ENCODE data around the gene KRTAP20-2. TPM values are rescaled to one million over a fixed set of nuclear protein-coding genes. Genes with fewer than 3 reads are reported as not detected.

KRTAP20-2 gene
- total and polyA plus RNA-seq, 9 donors, result not detected

DNA sequence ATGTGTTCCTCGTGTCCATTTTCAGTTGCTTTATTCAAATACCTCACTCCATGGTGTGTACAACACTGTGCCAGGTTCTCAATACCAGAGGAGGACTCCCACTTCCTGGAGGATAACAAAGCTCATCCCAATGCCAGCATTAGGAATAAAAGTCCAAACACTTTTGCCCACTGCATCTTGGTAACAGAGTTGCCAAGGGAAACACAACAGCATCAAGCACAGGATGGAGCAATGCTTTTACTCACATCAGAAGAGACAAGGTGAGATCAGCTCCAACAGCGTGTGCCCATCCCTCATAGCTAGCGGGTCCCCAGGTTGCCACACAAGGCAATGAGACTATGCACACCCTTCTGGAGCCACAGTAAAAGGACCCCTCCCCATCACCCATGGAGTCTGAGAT is 11.6 kb upstream of the KRTAP20-2 start:
- DNase-seq, result no peak
- Histone ChIP-seq H3K27me3 (no peaks in the 10 kb centered on the region), H3K9me3 (no peaks in the 10 kb centered on the region), H3K36me3 (no peaks in the 10 kb centered on the region), H3K4me3 (no peak overlapping the region), H3K4me1 (ENCODE audit: insufficient read depth) (no peaks in the 10 kb centered on the region), H3K27ac (no peak overlapping the region)
- intact Hi-C loops (cut with DNase I), result no loop called here
- TF ChIP-seq, protein P1, sequence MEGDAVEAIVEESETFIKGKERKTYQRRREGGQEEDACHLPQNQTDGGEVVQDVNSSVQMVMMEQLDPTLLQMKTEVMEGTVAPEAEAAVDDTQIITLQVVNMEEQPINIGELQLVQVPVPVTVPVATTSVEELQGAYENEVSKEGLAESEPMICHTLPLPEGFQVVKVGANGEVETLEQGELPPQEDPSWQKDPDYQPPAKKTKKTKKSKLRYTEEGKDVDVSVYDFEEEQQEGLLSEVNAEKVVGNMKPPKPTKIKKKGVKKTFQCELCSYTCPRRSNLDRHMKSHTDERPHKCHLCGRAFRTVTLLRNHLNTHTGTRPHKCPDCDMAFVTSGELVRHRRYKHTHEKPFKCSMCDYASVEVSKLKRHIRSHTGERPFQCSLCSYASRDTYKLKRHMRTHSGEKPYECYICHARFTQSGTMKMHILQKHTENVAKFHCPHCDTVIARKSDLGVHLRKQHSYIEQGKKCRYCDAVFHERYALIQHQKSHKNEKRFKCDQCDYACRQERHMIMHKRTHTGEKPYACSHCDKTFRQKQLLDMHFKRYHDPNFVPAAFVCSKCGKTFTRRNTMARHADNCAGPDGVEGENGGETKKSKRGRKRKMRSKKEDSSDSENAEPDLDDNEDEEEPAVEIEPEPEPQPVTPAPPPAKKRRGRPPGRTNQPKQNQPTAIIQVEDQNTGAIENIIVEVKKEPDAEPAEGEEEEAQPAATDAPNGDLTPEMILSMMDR (IDR thresholded peaks at IDR 0.05), result no peak
- TF ChIP-seq EP300 (IDR thresholded peaks at IDR 0.05) (no peak), POLR2A (IDR thresholded peaks at IDR 0.05) (no peak)
- 84 to 93% (median 91%) methylated on average over 3 of the region's 3 CpGs for WGBS, 3 donors

DNA sequence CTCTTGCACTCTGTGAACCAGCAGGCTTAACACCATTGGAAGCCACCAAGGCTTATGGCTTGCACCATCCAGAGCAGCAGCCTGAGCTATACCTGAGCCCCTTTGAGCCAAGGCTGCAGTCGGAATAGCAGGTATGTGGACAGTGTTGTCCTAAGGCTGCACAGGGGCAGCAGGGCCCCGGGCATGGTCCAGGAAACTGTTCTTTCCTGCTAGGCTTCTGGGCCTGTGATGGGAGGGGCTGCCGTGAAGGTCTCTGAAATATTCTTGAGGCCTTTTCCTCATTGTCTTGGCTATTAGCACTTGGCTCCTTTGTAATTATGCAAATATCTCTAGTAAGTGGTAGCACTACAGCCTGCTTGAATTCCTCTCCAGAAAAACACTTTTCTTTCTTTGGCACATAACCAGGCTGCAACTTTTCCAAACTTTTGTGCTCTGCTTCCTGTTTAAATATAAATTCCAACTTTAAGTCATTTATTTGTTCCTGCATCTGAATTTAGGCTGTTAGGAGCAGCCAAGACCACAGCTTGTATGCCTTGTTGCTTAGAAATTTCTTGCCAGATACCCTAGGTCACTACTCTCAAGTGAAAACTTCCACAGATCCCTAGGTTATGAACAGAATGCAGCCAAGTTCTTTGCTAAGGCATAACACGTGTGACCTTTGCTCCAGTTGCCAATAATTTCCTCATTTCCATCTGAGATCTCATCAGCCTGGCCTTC is 9.4 kb upstream of the KRTAP20-2 start:
- 74 to 80% (median 75%) methylated on average over 4 of the region's 4 CpGs for WGBS, 3 donors
- TF ChIP-seq, protein P1 (IDR thresholded peaks at IDR 0.05), result no peak
- TF ChIP-seq EP300 (IDR thresholded peaks at IDR 0.05), result no peak
- no peak for TF ChIP-seq POLR2A (IDR thresholded peaks at IDR 0.05)
- Histone ChIP-seq H3K9me3 (no peaks in the 10 kb centered on the region), H3K27me3 (no peaks in the 10 kb centered on the region), H3K36me3 (no peaks in the 10 kb centered on the region), H3K4me1 (ENCODE audit: insufficient read depth) (no peaks in the 10 kb centered on the region), H3K4me3 (no peak overlapping the region), H3K27ac (no peak overlapping the region)
- DNase-seq, result no peak
- intact Hi-C loops (cut with DNase I), result no loop called here

DNA sequence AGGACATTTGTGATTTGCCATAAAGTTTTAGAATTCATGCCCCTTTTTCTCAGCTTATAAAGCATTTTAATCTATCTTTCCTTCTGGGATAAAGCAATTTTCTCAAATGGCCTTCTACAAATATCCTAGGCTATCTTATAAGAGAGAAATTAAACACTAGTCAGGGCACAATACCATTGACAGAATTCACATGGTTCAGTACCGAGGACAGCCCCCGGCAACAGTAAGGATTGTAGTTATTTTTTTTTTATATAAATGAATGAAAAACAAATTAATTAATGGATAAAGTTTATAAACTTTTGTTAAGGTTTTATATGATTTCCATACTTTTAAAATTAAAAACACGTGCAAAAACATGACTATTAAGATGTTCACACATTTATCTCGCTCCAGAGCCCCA is 6.9 kb upstream of the KRTAP20-2 start:
- H3K4me3 ChIP-seq, result no peak overlapping the region
- no peaks in the 10 kb centered on the region for H3K9me3 ChIP-seq
- H3K27ac ChIP-seq, result no peak overlapping the region
- WGBS, 3 donors, result 68 to 86% (median 85%) methylated on average over 4 of the region's 4 CpGs
- H3K36me3 ChIP-seq, result no peaks in the 10 kb centered on the region
- DNase-seq, result no peak
- H3K27me3 ChIP-seq, result no peaks in the 10 kb centered on the region
- TF ChIP-seq, protein P1 (IDR thresholded peaks at IDR 0.05), result no peak
- no peak for TF ChIP-seq POLR2A (IDR thresholded peaks at IDR 0.05)
- no peak for TF ChIP-seq EP300 (IDR thresholded peaks at IDR 0.05)
- intact Hi-C loops (cut with DNase I), result no loop called here
- H3K4me1 ChIP-seq (ENCODE audit: insufficient read depth), result no peaks in the 10 kb centered on the region

DNA sequence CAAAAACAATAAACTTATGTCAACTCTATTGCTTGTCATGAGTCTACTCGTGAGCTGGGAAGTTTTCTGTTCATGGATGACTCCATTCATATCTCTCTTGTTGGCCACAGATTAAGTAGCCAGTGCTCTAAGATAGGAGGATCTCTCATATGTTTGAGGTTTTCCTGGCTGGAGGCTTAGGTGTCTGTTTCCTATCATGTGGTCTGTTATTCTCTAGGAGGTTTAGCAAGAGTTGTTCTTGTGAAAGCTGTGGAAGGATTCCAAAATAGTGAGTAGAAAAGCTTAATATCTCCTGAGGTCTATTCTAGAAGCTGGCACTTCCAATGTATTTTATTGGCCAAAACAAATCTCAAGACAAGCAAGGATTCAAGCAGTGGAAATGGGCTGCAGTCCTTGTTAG is 5.8 kb upstream of the KRTAP20-2 start:
- WGBS, 3 donors, result 12 to 29% (median 20%) methylated on average over 1 of the region's 1 CpG
- Histone ChIP-seq H3K27me3 (no peaks in the 10 kb centered on the region), H3K9me3 (no peaks in the 10 kb centered on the region), H3K4me1 (ENCODE audit: insufficient read depth) (no peaks in the 10 kb centered on the region), H3K27ac (no peak overlapping the region), H3K36me3 (no peaks in the 10 kb centered on the region), H3K4me3 (no peak overlapping the region)
- TF ChIP-seq, protein P1 (IDR thresholded peaks at IDR 0.05), result no peak
- TF ChIP-seq POLR2A (IDR thresholded peaks at IDR 0.05), result no peak
- no peak for TF ChIP-seq EP300 (IDR thresholded peaks at IDR 0.05)
- no peak for DNase-seq
- intact Hi-C loops (cut with DNase I), result no loop called here
